Measurements from ENCODE around the gene RSL1D1. TPM values are rescaled to one million over a fixed set of nuclear protein-coding genes. Genes with fewer than 3 reads are reported as not detected.

Gene RSL1D1
- total and polyA plus RNA-seq, 2 of the 8 experiments (the other 6 are each of a cell fraction or from before 2014, with no cell fraction given): 41.3 to 292 TPM

- H4K5ac ChIP-seq (ENCODE audit: insufficient read length, low read depth, low read length): no peak overlapping the region
- no peak overlapping the region for H3K18ac ChIP-seq (ENCODE audit: extremely low read depth, low read length)
- no peaks in the 10 kb centered on the region for H3K27me3 ChIP-seq (replicated peaks in 1 of 4; ENCODE audit: control insufficient read depth in 3 of 4, extremely low read depth in 1 of 4, insufficient read depth in 3 of 4, low read length in 3 of 4)
- H3K9me3 ChIP-seq (ENCODE audit: insufficient read depth in 2 of 2, low read depth in 1 of 2, low read length in 1 of 2): no peaks in the 10 kb centered on the region
- no peak overlapping the region for H3K4ac ChIP-seq (replicated peaks; ENCODE audit: insufficient read length, low read depth, low read length)
- POLR2A ChIA-PET (ENCODE audit: partially characterized antibody): interaction anchor here (1.0 kb wide), 1 partner anchor 25 kb away, joined by 3 read pairs; the partner anchor contains the start of gene RSL1D1
- H3K9ac ChIP-seq (replicated peaks in 1 of 4; ENCODE audit: extremely low read depth in 1 of 4, low read depth in 3 of 4, low read length in 3 of 4): no peak overlapping the region
- H3K56ac ChIP-seq (replicated peaks; ENCODE audit: insufficient read length, low read depth, low read length): no peak overlapping the region
- H3K79me2 ChIP-seq (ENCODE audit: control insufficient read depth in 1 of 2, insufficient read depth in 2 of 2, low read length in 2 of 2): no peaks in the 10 kb centered on the region
- no peak overlapping the region for H2BK120ac ChIP-seq (replicated peaks; ENCODE audit: low read depth, low read length)
- H3K23me2 ChIP-seq (ENCODE audit: low read depth, low read length): no peaks in the 10 kb centered on the region
- no peaks in the 10 kb centered on the region for H3K4me1 ChIP-seq (replicated peaks in 1 of 4; ENCODE audit: control insufficient read depth in 3 of 4, insufficient read depth in 4 of 4, low read length in 3 of 4)
- H2AFZ ChIP-seq (ENCODE audit: low read length): no peak overlapping the region
- CTCF ChIA-PET (ENCODE audit: partially characterized antibody): interaction anchor here (0.8 kb wide), 1 partner anchor 13 kb away, joined by 3 read pairs; no protein-coding TSS in a partner anchor
- no peak overlapping the region for H2BK5ac ChIP-seq (ENCODE audit: low read depth, low read length)
- WGBS, 2 experiments (ENCODE audit: extremely low coverage in 1 of 2, insufficient coverage in 1 of 2, insufficient read length in 1 of 2, insufficient replicate concordance in 2 of 2, low coverage in 1 of 2, low lambda C conversion rate in 2 of 2, missing lambda C conversion rate in 1 of 2): 93% methylated on average over 12 of the region's 12 CpGs; no CpG with 5 or more reads in 1 of the 2 experiments
- no peak overlapping the region for H4K91ac ChIP-seq (replicated peaks; ENCODE audit: insufficient read length, low read length)
- H4K20me1 ChIP-seq (replicated peaks in 1 of 2; ENCODE audit: control insufficient read depth in 1 of 2, insufficient read depth in 2 of 2, low read length in 2 of 2): no peaks in the 10 kb centered on the region
- H3K14ac ChIP-seq (ENCODE audit: insufficient read length): no peak overlapping the region
- H3K36me3 ChIP-seq (ENCODE audit: control insufficient read depth in 2 of 4, insufficient read depth in 4 of 4, low read length in 3 of 4): peaks cover 2 to 66% (median 42%) of the 10 kb centered on the region in 4 experiments; a peak in 7 of 8 replicates
- H4K8ac ChIP-seq (ENCODE audit: extremely low read depth, insufficient read depth, low read length): no peak overlapping the region
- H3K4me3 ChIP-seq (ENCODE audit: extremely low read depth in 1 of 4, insufficient read depth in 2 of 4, low read depth in 3 of 4, low read length in 4 of 4): no peak overlapping the region
- H3K79me1 ChIP-seq (ENCODE audit: low read depth, low read length): no peaks in the 10 kb centered on the region
- no peak overlapping the region for H2AK5ac ChIP-seq (ENCODE audit: low read depth, low read length)
- no peak for FAIRE-seq
- no peak for DNase-seq (ENCODE audit: low read depth in 1 of 2, low spot score in 2 of 2)
- no peak for TF ChIP-seq BACH1 (IDR thresholded peaks at IDR 0.05; ENCODE audit: low read length)
- TF ChIP-seq E2F6 (IDR thresholded peaks at IDR 0.05): no peak
- TF ChIP-seq TAF7 (optimal IDR thresholded peaks at IDR 0.05; ENCODE audit: borderline replicate concordance, low read depth, low read length): no peak
- no peak for TF ChIP-seq YY1 (IDR thresholded peaks at IDR 0.05; ENCODE audit: low read depth, low read length)
- no peak for TF ChIP-seq FOSL1 (IDR thresholded peaks at IDR 0.05; ENCODE audit: insufficient read depth, low read depth, low read length)
- no peak for TF ChIP-seq SAP30 (IDR thresholded peaks at IDR 0.05; ENCODE audit: insufficient read depth, insufficient replicate concordance, low read length)
- no peak for TF ChIP-seq ZNF274 (IDR thresholded peaks at IDR 0.05; ENCODE audit: borderline replicate concordance, extremely low read depth, low read length)
- no peak for TF ChIP-seq SIX5 (IDR thresholded peaks at IDR 0.05; ENCODE audit: low read depth, low read length)
- no peak for TF ChIP-seq HDAC6 (IDR thresholded peaks at IDR 0.05; ENCODE audit: low read depth, low read length)
- TF ChIP-seq TEAD4 (IDR thresholded peaks at IDR 0.05; ENCODE audit: low read depth, low read length): no peak
- no peak for TF ChIP-seq TBP (IDR thresholded peaks at IDR 0.05; ENCODE audit: low read depth, low read length)
- no peak for TF ChIP-seq BCL11A (IDR thresholded peaks at IDR 0.05; ENCODE audit: low read depth in 2 of 2, low read length in 2 of 2)
- no peak for TF ChIP-seq RFX5 (IDR thresholded peaks at IDR 0.05; ENCODE audit: borderline replicate concordance, low read depth, low read length)
- no peak overlapping the region for H2BK15ac ChIP-seq (ENCODE audit: low read length)
- H2BK12ac ChIP-seq (ENCODE audit: low read depth, low read length): no peak overlapping the region
- H3K27ac ChIP-seq (ENCODE audit: low read depth, low read length): no peak overlapping the region
- H2BK20ac ChIP-seq (ENCODE audit: low read length): no peak overlapping the region
- H3K23ac ChIP-seq (ENCODE audit: insufficient read length): no peak overlapping the region
- no peak overlapping the region for H3K4me2 ChIP-seq (ENCODE audit: insufficient read depth in 1 of 2, low read depth in 2 of 2, low read length in 2 of 2)
Measured at GRCh38 chr16:11876306-11876705, 25.0 kb upstream of the RSL1D1 start.

Measured in H1 (cell line).